Measurements from ENCODE around the gene ARRDC3.
"Not testable (repeated sequence)": the region's sequence is repeated elsewhere in the genome, so short reads cannot be mapped to it uniquely, and the experiment has no call there.

The ARRDC3 gene

GRCh38 chr5:91383027-91383955 is at the start of gene ARRDC3:
TSS of gene ARRDC3 (minus strand) at chr5:91383317. CDS start at chr5:91383092, 225 bp downstream.
- peak; percentile 98 for DNase-seq
- in situ Hi-C loops (cut with MboI; ENCODE audit: low pct_unique_long_range_greater_than_20kb, low sequenced_read_pairs): loop anchor here (25.0 kb wide), 1 partner anchor 271 kb away; no protein-coding TSS in a partner anchor

- in situ Hi-C loops (cut with MboI; ENCODE audit: low pct_unique_long_range_greater_than_20kb, low sequenced_read_pairs): no loop called here
- DNase-seq: no peak
Observed at GRCh38 chr5:91430949-91431348, 47.8 kb upstream of the ARRDC3 start.

GRCh38 chr5:91424638-91425436 is 41.7 kb upstream of the ARRDC3 start:
- in situ Hi-C loops (cut with MboI; ENCODE audit: low pct_unique_long_range_greater_than_20kb, low sequenced_read_pairs): loop anchor here (25.0 kb wide), 1 partner anchor 563 kb away; no protein-coding TSS in a partner anchor
- DNase-seq: no peak

GRCh38 chr5:91423871-91424270 is 40.8 kb upstream of the ARRDC3 start:
- no peak for DNase-seq
- in situ Hi-C loops (cut with MboI; ENCODE audit: low pct_unique_long_range_greater_than_20kb, low sequenced_read_pairs): loop anchor here (25.0 kb wide), 1 partner anchor 562 kb away; no protein-coding TSS in a partner anchor

GRCh38 chr5:91420879-91421278 is 37.8 kb upstream of the ARRDC3 start:
- peak; percentile 20 for DNase-seq
- in situ Hi-C loops (cut with MboI; ENCODE audit: low pct_unique_long_range_greater_than_20kb, low sequenced_read_pairs): loop anchor here (25.0 kb wide), 1 partner anchor 559 kb away; no protein-coding TSS in a partner anchor

- DNase-seq: peak; percentile 66
- in situ Hi-C loops (cut with MboI; ENCODE audit: low pct_unique_long_range_greater_than_20kb, low sequenced_read_pairs): loop anchor here (25.0 kb wide), 1 partner anchor 558 kb away; no protein-coding TSS in a partner anchor
Observed at GRCh38 chr5:91419571-91420537, 36.7 kb upstream of the ARRDC3 start.

- in situ Hi-C loops (cut with MboI; ENCODE audit: low pct_unique_long_range_greater_than_20kb, low sequenced_read_pairs): loop anchor here (25.0 kb wide), 1 partner anchor 557 kb away; no protein-coding TSS in a partner anchor
- DNase-seq: no peak
Observed at GRCh38 chr5:91419136-91419535, 36.0 kb upstream of the ARRDC3 start.

- DNase-seq: no peak
- in situ Hi-C loops (cut with MboI; ENCODE audit: low pct_unique_long_range_greater_than_20kb, low sequenced_read_pairs): loop anchor here (25.0 kb wide), 1 partner anchor 556 kb away; no protein-coding TSS in a partner anchor
Observed at GRCh38 chr5:91418158-91418557, 35.0 kb upstream of the ARRDC3 start.

- DNase-seq: no peak
- in situ Hi-C loops (cut with MboI; ENCODE audit: low pct_unique_long_range_greater_than_20kb, low sequenced_read_pairs): loop anchor here (25.0 kb wide), 1 partner anchor 555 kb away; no protein-coding TSS in a partner anchor
Observed at GRCh38 chr5:91417219-91417618, 34.1 kb upstream of the ARRDC3 start.

GRCh38 chr5:91416491-91416890 is 33.4 kb upstream of the ARRDC3 start:
- DNase-seq: no peak
- in situ Hi-C loops (cut with MboI; ENCODE audit: low pct_unique_long_range_greater_than_20kb, low sequenced_read_pairs): loop anchor here (25.0 kb wide), 1 partner anchor 554 kb away; no protein-coding TSS in a partner anchor

GRCh38 chr5:91409304-91409703 is 26.2 kb upstream of the ARRDC3 start:
- no peak for DNase-seq
- in situ Hi-C loops (cut with MboI; ENCODE audit: low pct_unique_long_range_greater_than_20kb, low sequenced_read_pairs): loop anchor here (25.0 kb wide), 1 partner anchor 547 kb away; no protein-coding TSS in a partner anchor

- DNase-seq: no peak
- in situ Hi-C loops (cut with MboI; ENCODE audit: low pct_unique_long_range_greater_than_20kb, low sequenced_read_pairs): loop anchor here (25.0 kb wide), 1 partner anchor 546 kb away; no protein-coding TSS in a partner anchor
Observed at GRCh38 chr5:91408710-91409109, 25.6 kb upstream of the ARRDC3 start.

- in situ Hi-C loops (cut with MboI; ENCODE audit: low pct_unique_long_range_greater_than_20kb, low sequenced_read_pairs): loop anchor here (25.0 kb wide), 1 partner anchor 545 kb away; no protein-coding TSS in a partner anchor
- DNase-seq: no peak
Observed at GRCh38 chr5:91407204-91407603, 24.1 kb upstream of the ARRDC3 start.

- no peak for DNase-seq
- in situ Hi-C loops (cut with MboI; ENCODE audit: low pct_unique_long_range_greater_than_20kb, low sequenced_read_pairs): loop anchor here (25.0 kb wide), 1 partner anchor 541 kb away; no protein-coding TSS in a partner anchor
Observed at GRCh38 chr5:91403438-91403837, 20.3 kb upstream of the ARRDC3 start.

- in situ Hi-C loops (cut with MboI; ENCODE audit: low pct_unique_long_range_greater_than_20kb, low sequenced_read_pairs): loop anchor here (25.0 kb wide), 1 partner anchor 539 kb away; no protein-coding TSS in a partner anchor
- no peak for DNase-seq
Observed at GRCh38 chr5:91401175-91401574, 18.1 kb upstream of the ARRDC3 start.

GRCh38 chr5:91397791-91398190 is 14.7 kb upstream of the ARRDC3 start:
- in situ Hi-C loops (cut with MboI; ENCODE audit: low pct_unique_long_range_greater_than_20kb, low sequenced_read_pairs): loop anchor here (25.0 kb wide), 1 partner anchor 285 kb away; no protein-coding TSS in a partner anchor

GRCh38 chr5:91390268-91390667 is 7.2 kb upstream of the ARRDC3 start:
- in situ Hi-C loops (cut with MboI; ENCODE audit: low pct_unique_long_range_greater_than_20kb, low sequenced_read_pairs): loop anchor here (25.0 kb wide), 1 partner anchor 278 kb away; no protein-coding TSS in a partner anchor
- DNase-seq: no peak

More at GRCh38 chr5:91397791-91398190, 14.7 kb upstream of the ARRDC3 start:
- DNase-seq: no peak

GRCh38 chr5:91389555-91389954 is 6.4 kb upstream of the ARRDC3 start:
- DNase-seq: not testable (repeated sequence)
- in situ Hi-C loops (cut with MboI; ENCODE audit: low pct_unique_long_range_greater_than_20kb, low sequenced_read_pairs): loop anchor here (25.0 kb wide), 1 partner anchor 277 kb away; no protein-coding TSS in a partner anchor

All from KBM-7 (cell line).